Chondrocyte (in vitro differentiated cells): ENCODE measurements around the gene MFNG. TPM values are rescaled to one million over a fixed set of nuclear protein-coding genes. Genes with fewer than 3 reads are reported as not detected.

Experiments used
- DNase-seq: peaks from one replicate; pipeline ENCODE4 v3.0.0; 2021; ENCODE audit warnings: mixed read lengths, low spot score
- H3K27ac Mint-ChIP-seq: one replicate; pipeline ENCODE4 v1.8.0; 2021; ENCODE audit warnings: mild to moderate bottlenecking, moderate library complexity, mixed read lengths; ENCODE audit not compliant: unreplicated experiment
- H3K27me3 Mint-ChIP-seq: 2 replicates; pipeline ENCODE4 v1.8.0; 2021; ENCODE audit warnings: low read depth, mixed read lengths
- H3K36me3 Mint-ChIP-seq: 2 replicates; pipeline ENCODE4 v1.8.0; 2021; ENCODE audit warnings: low read depth, mixed read lengths
- H3K4me1 Mint-ChIP-seq: 2 replicates; pipeline ENCODE4 v1.8.0; 2021; ENCODE audit warnings: low read depth, mild to moderate bottlenecking, mixed read lengths
- H3K4me3 Mint-ChIP-seq: one replicate; pipeline ENCODE4 v1.8.0; 2021; ENCODE audit warnings: mild to moderate bottlenecking, moderate library complexity, mixed read lengths; ENCODE audit not compliant: unreplicated experiment
- H3K9me3 Mint-ChIP-seq: 2 replicates; pipeline ENCODE4 v1.8.0; 2021; ENCODE audit warnings: low read depth, mixed read lengths
- total RNA-seq: library from RNA; stranded (reverse); gene quantifications from 3 replicates; pipeline ENCODE4 v1.2.1, GENCODE V29; 2021
- TF ChIP-seq, protein P1 (sequence below): fragments of 200-600 bp; sonication (generic); IDR thresholded peaks from 2 replicates; pipeline ENCODE4 v1.5.0; 2021; ENCODE audit warnings: antibody characterized with exemption, mild to moderate bottlenecking, moderate library complexity

The MFNG gene
- total RNA-seq, 1 donor from 2014 or later, result 1.1 TPM

DNA sequence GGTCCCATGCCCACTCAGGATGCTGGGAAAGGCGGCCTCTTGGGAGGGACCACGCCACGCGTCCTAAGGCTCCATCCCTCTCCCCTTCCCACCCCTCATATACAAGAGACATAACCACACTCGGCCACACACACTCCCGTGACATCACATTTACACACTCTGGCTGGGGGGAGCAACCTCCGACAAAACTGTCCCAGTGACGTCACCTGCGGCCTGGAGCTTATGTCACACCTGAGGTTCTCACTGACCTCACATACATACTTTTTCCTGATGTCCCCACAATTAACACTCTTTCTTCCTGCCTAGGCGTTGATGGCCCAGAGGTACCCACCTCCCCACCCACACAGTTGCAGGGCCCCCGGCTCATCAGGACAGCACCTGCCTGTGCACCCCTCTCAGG lies 60.8 kb downstream of the MFNG start:
- Mint-ChIP-seq H3K4me1 (peaks cover 19% of the 10 kb centered on the region), H3K27ac (no peak overlapping the region), H3K36me3 (no peaks in the 10 kb centered on the region), H3K27me3 (peaks cover 19% of the 10 kb centered on the region), H3K9me3 (no peaks in the 10 kb centered on the region), H3K4me3 (no peak overlapping the region)
- TF ChIP-seq, protein P1, sequence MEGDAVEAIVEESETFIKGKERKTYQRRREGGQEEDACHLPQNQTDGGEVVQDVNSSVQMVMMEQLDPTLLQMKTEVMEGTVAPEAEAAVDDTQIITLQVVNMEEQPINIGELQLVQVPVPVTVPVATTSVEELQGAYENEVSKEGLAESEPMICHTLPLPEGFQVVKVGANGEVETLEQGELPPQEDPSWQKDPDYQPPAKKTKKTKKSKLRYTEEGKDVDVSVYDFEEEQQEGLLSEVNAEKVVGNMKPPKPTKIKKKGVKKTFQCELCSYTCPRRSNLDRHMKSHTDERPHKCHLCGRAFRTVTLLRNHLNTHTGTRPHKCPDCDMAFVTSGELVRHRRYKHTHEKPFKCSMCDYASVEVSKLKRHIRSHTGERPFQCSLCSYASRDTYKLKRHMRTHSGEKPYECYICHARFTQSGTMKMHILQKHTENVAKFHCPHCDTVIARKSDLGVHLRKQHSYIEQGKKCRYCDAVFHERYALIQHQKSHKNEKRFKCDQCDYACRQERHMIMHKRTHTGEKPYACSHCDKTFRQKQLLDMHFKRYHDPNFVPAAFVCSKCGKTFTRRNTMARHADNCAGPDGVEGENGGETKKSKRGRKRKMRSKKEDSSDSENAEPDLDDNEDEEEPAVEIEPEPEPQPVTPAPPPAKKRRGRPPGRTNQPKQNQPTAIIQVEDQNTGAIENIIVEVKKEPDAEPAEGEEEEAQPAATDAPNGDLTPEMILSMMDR, result no peak
- no peak for DNase-seq

DNA sequence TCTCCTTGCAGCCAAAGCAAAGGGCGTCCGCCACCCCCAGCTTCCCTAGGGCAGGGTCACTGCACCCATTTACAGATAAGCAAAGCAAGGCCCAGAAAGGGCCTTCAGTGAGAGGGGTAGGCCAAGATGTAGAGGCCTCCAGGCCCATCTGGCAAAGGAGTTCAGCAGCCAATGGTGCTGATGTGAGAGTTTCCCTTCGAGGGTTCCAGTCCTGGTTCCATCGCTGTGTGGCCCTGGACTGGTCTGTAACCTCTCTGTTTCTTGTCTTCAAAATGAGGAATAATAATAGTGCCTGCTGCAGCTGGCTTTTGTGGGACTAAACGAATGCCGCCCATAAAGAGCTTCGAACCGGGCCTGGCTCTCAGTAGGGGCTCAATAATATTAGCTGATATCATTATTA lies 62.9 kb downstream of the MFNG start:
- Mint-ChIP-seq H3K9me3 (no peaks in the 10 kb centered on the region), H3K4me1 (peaks cover 18% of the 10 kb centered on the region), H3K27ac (no peak overlapping the region), H3K4me3 (no peak overlapping the region), H3K27me3 (peaks cover 30% of the 10 kb centered on the region), H3K36me3 (no peaks in the 10 kb centered on the region)
- TF ChIP-seq, protein P1, result no peak
- no peak for DNase-seq

DNA sequence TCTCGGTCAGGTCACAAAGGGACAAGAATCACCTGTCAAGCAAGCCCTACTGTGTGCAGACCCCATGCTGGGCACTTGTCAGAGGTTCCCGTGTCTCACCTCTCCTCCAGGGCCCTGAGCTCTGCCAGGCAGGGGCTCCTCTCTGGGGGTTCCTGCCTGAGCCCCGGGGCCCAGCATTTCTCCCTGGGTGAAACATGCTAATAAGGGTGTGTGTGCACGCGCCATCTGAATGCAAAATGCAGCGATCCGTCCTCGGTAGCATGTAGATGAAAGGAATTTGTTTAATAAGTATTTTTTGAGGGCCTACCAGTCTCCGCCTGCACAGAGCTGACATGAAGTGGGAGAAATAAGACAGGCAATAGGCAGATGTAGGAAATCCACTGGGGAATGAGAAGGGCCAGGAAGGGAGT lies 64.7 kb downstream of the MFNG start:
- TF ChIP-seq, protein P1, result no peak
- no peak overlapping the region for H3K27ac Mint-ChIP-seq
- DNase-seq, result no peak
- H3K9me3 Mint-ChIP-seq, result no peaks in the 10 kb centered on the region
- no peaks in the 10 kb centered on the region for H3K36me3 Mint-ChIP-seq
- H3K4me3 Mint-ChIP-seq, result no peak overlapping the region
- peaks cover 18% of the 10 kb centered on the region for H3K4me1 Mint-ChIP-seq
- peaks cover 36% of the 10 kb centered on the region for H3K27me3 Mint-ChIP-seq

DNA sequence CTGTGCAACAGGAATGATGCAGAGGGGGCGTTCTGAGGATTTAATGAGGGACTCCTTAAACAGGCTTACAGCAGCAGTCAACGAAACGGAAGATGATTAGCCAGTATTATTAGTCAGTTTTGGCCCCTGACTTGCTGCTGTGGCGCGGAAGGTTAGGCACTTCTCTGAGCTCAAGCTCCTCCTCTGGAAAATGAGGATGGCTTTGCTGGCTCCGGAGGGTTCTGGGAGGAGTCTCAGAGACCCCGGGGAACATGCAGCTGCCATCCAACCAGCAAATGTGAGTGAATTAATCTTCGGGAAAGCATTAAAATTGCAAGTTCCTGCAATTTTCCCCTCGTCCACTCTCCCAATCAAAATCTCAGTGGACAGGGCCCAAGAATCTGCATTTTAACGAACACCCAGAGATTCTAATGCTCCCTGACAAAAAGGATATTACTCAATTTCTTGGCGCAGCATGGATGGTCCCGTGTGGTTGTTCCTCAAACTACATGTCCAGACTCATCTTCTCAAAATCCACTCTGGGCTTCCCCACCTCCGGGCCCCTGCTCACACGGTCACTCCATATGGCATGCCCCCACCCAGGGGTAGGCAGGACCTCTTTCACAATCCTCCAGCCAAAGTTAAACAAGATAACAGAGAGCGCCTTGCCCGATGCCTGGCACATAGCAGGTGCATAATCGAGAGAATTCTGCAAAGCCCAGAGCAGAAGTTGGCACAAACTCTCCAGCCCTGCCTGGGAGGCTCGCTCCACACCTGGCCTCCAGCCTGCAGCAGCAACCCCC lies 65.3 kb downstream of the MFNG start:
- Mint-ChIP-seq H3K4me3 (peak overlapping the region; percentile 81), H3K27ac (no peak overlapping the region), H3K4me1 (peaks cover 12% of the 10 kb centered on the region), H3K36me3 (no peaks in the 10 kb centered on the region), H3K9me3 (no peaks in the 10 kb centered on the region), H3K27me3 (peaks cover 34% of the 10 kb centered on the region)
- TF ChIP-seq, protein P1, result no peak
- no peak for DNase-seq

DNA sequence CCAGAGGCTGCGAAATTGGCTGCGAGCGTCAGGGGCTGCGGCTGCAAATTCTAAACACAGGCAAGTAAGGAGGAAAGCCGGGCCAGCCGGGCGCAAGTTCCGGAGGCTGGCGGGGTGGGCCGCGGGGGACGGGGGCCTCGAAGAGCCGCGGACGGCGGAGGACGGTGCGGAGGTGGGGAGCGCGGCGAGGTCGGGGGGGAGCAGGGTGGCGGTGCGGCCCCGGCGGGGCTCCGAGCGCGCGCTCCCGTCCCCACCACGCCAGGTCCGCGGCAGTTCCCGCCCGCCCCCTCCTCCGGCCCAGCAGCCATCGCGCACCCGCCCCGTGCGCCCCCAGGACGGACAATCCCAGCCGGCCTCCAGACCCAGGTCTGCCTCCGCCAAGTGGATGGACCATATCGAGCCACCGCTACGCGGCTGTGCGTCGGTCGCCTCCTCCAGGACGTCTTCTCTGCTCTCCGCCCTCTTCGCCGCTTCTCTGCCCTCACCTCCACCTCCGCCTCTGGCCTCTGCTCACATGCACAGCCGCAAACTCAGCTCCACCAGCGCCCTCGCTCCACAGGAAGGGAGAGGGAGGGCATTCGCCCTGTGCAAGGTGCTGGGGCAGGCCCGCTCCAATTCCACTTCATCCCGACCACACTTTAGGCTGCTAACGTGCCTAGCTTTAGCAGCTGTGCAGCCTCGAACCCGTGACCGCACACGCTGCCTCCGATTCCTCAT lies 66.1 kb downstream of the MFNG start:
- Mint-ChIP-seq H3K9me3 (no peaks in the 10 kb centered on the region), H3K27ac (no peak overlapping the region), H3K36me3 (no peaks in the 10 kb centered on the region), H3K4me3 (peak overlapping the region; percentile 81), H3K4me1 (peaks cover 11% of the 10 kb centered on the region), H3K27me3 (peaks cover 30% of the 10 kb centered on the region)
- no peak for DNase-seq
- TF ChIP-seq, protein P1, result no peak
